Stimulated activated CD4-positive, alpha-beta T cell treated with anti-CD3 and anti-CD28 coated beads, Interleukin-2, amount 100 ng/mL, for 4 hours (primary cell): ENCODE data around the gene RPL23.
A peak's percentile ranks its signal among the peaks of the same experiment; 100 is the strongest.

Experiments
- DNase-seq: peaks from one replicate; pipeline ENCODE4 v3.0.0-alpha.2; 2020; ENCODE audit warnings: low read depth

The RPL23 gene

DNA sequence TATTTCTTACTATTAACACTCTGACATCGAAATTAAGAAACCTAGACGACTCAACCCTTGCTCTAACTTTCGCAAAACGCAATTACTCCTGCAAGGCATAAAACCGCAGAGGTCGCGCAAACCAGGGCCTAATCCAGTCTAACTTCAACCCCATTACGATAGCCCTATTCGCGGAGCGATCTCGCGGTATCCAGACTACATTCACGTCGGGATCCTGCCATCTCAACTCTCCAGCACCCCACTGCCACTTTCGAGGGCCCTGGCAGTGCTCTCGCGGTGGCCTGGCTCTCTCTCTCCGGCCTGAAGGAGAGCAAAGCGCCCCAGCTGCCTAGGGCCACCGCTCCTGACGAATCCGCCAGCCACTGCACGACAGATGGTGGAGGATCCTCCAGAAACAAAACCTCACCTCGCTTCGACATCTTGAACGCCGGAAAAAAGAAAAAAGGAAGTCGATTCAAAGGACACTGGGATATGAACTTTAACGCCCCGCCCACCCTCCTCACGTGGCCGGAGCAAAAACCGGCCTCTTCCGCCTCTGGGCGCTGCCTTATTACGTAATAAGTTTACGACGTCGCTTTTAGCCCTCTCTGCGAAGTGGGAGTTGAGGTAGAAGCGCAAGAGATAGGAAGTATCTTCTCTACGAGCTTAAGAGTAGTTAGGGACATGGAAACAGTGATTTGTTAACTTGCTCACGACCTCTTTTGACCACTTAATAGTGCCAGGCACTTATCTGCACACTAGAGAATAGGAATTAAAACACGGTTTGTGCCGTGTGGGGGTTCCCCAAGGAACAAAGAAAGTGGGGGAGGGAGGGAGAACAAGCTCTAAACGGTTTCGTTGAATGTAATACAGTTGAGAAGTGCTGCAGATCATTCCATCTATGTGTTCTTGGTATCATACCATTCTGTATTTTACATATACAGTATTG, at the start of gene RPL23:
TSS of gene RPL23 (minus strand) at position 430 of the 928 bp plus-strand sequence. CDS start at position 419, 11 bp downstream.
- peak; percentile 89 for DNase-seq

- DNase-seq, result no peak
Observed at GRCh38 chr17:38900978-38901656, 47.6 kb upstream of the RPL23 start.

GRCh38 chr17:38899421-38899820, 45.9 kb upstream of the RPL23 start:
- DNase-seq, result no peak

GRCh38 chr17:38898812-38899348, 45.4 kb upstream of the RPL23 start:
- peak; percentile 86 for DNase-seq

DNA sequence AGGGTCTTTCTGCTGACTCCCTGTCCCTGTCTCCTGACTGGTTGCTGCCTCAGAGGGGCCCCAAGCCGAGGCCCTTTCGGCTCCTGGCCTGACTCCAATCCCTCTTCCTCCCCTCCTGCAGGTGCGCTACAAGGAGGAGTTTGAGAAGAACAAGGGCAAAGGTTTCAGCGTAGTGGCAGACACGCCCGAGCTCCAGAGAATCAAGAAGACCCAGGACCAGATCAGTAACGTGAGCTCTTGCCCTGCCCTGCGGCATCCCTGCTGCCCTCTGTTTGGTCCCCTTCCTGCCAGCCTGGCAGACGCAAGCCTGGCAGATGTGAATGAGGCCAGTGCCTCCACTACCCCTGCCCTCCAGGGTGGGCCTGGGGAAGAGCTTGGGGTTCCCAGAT, 44.8 kb upstream of the RPL23 start:
- no peak for DNase-seq

GRCh38 chr17:38897671-38898290, 44.3 kb upstream of the RPL23 start:
- DNase-seq, result no peak

- no peak for DNase-seq
Observed at GRCh38 chr17:38897176-38897575, 43.7 kb upstream of the RPL23 start.

- no peak for DNase-seq
Observed at GRCh38 chr17:38896346-38896954, 42.9 kb upstream of the RPL23 start.

- DNase-seq, result no peak
Observed at GRCh38 chr17:38894276-38894675, 40.8 kb upstream of the RPL23 start.

DNA sequence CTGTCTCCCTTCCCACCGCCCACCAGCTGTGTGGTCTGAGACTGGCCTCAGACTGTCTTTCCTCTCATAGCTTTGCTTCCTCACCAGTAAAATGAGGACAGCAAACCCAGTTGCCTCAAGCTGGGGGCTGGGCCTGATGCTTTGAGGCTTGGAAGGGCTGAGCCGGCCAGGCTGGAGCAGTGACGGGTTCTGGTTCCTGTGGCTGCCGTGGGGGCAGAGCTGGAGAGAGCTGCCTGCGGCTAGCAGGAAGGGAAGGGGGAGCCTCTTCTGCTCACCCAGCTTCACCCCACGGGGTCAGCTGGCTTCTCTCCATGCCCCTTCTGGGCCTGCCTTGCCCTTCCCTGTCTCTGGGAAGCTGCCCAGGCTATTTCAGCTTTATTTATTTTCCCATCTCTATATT, 40.1 kb upstream of the RPL23 start:
- DNase-seq, result no peak

GRCh38 chr17:38893113-38893512, 39.6 kb upstream of the RPL23 start:
- DNase-seq, result no peak

DNA sequence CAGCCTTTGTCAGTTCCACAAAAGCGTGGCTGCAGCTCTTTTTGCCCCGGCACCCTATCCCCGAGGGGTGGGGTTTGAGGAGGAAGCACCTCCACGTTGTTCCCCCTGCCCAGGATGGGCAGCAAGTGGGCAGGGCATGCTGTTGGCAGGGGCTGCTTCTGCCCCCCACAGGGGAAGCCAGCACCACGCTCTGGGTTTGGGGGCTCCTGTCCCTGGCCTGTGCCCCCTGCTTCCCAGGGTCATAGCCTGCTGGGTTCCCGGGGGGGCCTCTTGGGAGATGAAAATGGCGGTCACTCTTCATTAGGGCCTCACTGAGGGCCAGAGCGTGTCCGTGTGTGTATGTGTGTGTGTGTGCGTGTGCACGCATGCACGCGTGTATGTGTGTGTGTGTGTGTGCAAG, 39.1 kb upstream of the RPL23 start:
- no peak for DNase-seq

DNA sequence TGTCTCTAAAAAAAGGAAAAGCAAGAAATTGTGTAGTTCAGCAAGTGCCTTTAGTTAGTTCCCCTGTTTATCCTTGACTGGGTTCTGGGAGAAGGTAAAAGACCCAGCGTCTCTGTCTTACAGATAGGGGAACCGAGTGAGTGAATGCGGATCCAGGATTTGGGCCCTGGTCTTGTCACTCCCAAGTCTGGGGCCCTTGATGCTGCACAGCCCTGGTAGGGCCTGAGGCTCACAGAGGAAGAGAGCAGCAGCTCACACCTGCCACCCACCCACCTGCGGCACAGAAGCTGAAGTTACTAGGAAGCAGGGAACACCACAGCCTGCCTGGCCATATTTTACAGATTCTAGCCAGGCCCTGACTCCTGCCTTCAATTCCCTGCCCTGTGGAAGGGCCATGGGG, 38.6 kb upstream of the RPL23 start:
- no peak for DNase-seq

GRCh38 chr17:38891441-38891840, 37.9 kb upstream of the RPL23 start:
- no peak for DNase-seq

DNA sequence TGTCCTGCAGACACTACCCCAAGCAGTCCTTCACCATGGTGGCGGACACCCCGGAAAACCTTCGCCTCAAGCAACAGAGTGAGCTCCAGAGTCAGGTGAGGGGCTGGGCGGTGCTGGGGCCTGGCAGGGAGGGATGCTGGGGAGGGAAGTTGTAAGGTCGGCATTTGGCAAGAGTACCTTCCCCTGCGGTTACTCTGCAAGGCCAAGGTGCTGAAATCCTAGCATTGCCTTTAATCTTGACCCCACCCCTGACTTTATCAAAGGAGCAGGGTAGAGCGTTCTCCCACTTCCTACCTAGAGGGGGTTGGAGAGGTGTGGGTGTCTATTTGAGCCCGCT, 36.9 kb upstream of the RPL23 start:
- no peak for DNase-seq

DNA sequence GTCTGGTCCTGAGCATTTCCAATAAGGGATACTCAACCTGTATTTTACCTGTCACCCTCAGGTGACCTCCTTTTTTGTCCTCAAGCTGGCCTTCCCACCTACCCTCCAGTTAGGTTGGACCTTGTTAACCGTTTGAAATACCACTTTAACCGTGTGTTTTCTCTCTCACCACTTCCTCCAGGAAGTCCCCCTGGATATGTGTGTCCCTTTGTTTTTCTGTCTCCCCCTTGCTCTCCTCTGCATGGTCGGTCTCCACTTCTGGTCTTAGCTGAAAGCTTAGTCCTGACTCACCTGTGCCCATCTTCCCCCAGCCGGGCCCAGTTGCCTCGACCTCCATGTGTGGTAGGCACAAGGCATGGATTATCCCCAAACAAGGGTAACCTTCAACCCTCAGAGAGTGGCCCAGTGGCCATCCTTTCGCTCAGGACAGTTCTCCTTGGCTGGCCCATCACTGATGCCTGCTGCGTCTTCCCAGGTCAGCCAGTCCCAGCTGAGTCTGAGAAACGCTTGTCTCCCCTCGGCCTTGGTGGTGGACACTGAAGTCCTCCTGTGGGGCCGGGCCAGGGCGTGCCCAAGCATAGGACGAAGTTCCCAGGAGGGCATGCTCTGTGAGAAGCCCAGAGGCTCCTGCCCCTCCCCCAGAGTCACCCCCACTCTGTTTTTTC, 36.4 kb upstream of the RPL23 start:
- no peak for DNase-seq

DNA sequence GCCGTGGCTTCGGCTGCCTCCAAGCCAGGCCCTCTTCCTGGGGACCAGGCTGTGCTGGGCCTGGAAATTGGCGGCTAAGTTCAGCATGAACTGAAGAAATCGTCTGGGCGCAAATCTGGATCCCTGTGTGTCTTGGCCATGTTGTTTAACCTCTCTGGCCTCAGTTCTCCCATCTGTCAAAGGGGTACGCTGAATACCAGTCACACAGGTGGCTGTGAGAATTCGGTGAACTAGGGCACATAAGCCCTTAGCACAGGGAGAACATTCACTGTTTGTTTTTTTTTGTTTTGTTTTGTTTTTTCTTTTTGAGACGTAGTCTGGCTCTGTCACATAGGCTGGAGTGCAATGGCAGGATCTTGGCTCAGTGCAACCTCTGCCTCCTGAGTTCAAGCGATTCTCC, 35.3 kb upstream of the RPL23 start:
- DNase-seq, result no peak

DNA sequence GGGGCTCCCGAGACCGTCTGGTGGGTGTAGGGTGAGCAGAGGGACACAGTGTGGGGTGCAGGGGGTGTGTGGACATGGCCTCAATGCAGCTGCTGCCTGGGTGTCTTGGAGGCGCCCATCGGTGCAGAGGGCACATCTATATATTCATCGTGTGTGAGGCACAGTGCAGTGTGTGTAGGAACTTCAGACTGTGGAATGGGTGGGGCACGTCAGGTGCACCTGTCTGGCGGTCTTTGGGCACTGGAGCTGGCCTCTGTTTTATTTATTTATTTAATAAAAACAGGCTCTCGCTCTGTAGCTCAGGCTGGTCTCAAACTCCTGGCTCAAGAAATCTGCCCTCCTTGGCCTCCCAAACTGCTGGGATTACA, 33.1 kb upstream of the RPL23 start:
- no peak for DNase-seq

GRCh38 chr17:38885728-38886642, 32.5 kb upstream of the RPL23 start:
- no peak for DNase-seq

- no peak for DNase-seq
Observed at GRCh38 chr17:38885044-38885727, 31.7 kb upstream of the RPL23 start.
